Mesodermal cell (in vitro differentiated cells): Measurements from ENCODE around the gene IRF2BP2.
"Not testable (repeated sequence)": the region's sequence is repeated elsewhere in the genome, so short reads cannot be mapped to it uniquely, and the experiment has no call there.

Experiments
- H3K27ac ChIP-seq: 2 replicates; pipeline ENCODE4 v1.7.0; 2013; ENCODE audit warnings: mild to moderate bottlenecking, low read depth, low read length, moderate library complexity; ENCODE audit not compliant: severe bottlenecking
- H3K36me3 ChIP-seq: 2 replicates; pipeline ENCODE4 v1.7.1; 2013; ENCODE audit warnings: mild to moderate bottlenecking, low read length, moderate library complexity; ENCODE audit not compliant: control insufficient read depth, insufficient read depth
- H3K4me1 ChIP-seq: one replicate; pipeline ENCODE4 v1.7.1; 2013; ENCODE audit warnings: mild to moderate bottlenecking, low read length; ENCODE audit not compliant: insufficient read depth, control insufficient read depth, poor library complexity, severe bottlenecking
- H3K4me3 ChIP-seq: 2 replicates; pipeline ENCODE4 v1.7.0; 2013; ENCODE audit warnings: low read length, control low read depth, mild to moderate bottlenecking; ENCODE audit not compliant: insufficient read depth, poor library complexity, severe bottlenecking; ENCODE audit errors: extremely low read depth
- H3K9me3 ChIP-seq: 2 replicates; pipeline ENCODE4 v1.7.1; 2013; ENCODE audit warnings: mild to moderate bottlenecking, low read length, moderate library complexity; ENCODE audit not compliant: control insufficient read depth
- WGBS, 2 experiments: methylation state at CpG; one replicate each; pipeline ENCODE4 v1.1.5; 2013; ENCODE audit warnings: missing lambda C conversion rate in 2 of 2; ENCODE audit not compliant: insufficient coverage in 2 of 2; 5-methylcytosine and 5-hydroxymethylcytosine counted together

IRF2BP2 gene

DNA sequence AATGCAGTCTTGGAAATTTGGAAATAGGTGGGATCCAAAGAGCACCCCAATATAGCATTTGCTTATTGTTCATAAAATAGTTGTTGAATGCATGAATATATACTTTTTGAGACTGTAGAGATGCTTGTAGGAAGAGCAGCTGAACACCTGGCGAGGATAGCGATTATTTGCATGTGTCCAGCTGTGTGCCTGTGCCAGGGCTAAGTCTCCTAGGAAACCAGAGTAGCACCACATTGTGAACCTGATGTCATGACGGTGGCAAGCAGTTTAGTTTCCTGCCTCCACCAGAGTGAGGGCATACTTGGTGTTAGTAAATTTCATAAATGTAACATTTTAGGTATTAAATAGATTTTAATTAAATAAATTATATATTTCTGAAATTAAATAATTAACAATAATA lies 37.3 kb upstream of the IRF2BP2 start:
- no peaks in the 10 kb centered on the region for H3K36me3 ChIP-seq
- WGBS, 2 experiments = 82 to 84% methylated on average over 2 of the region's 3 CpGs
- H3K4me3 ChIP-seq = no peak overlapping the region
- H3K4me1 ChIP-seq = no peaks in the 10 kb centered on the region
- H3K9me3 ChIP-seq = peaks cover 12% of the 10 kb centered on the region
- no peak overlapping the region for H3K27ac ChIP-seq

DNA sequence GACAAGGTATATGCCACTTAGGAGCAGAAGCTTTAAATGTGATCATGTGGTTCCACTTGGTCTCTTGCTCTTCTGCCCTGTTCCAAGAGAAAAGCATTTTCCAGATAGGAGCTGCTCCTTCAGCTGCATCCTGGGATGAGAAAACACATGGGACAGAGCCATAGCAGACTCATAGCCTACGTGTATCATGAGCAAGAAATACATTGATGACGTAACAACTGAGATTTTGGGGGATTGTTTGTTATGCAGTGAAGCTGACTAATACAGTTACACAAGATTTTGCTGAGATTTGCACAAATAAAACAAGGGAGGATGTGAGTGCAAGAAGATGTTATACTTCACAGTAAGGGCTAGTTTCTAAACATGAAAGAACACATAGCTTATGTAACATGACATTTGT lies 36.0 kb upstream of the IRF2BP2 start:
- Histone ChIP-seq H3K4me3 (no peak overlapping the region), H3K9me3 (peaks cover 13% of the 10 kb centered on the region), H3K4me1 (no peaks in the 10 kb centered on the region), H3K36me3 (no peaks in the 10 kb centered on the region), H3K27ac (no peak overlapping the region)
- WGBS, 2 experiments = 89 to 92% methylated on average over 2 of the region's 2 CpGs

DNA sequence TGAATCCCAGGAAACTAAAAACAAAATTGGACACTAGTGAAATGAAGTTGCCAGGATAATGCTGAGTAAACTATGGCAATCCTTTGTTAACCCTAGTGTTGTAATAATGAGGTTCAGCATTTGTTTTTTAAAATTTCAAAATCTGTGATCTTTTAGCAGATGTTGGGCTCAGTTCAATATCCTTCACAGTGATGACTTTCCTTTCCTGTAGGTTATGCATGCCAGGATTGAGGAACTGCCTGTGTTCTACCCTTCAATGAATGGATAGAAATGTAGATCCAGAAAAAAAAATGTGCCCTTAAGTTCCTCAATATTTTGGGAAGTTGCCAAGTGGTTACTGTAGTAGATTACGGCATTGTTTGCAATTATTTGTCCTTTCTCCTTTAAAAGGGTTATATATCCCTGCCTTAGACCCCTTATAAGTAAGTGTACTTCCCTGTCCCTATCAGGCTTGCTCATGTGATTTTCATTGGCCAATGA lies 35.5 kb upstream of the IRF2BP2 start:
- 100% methylated on average over 1 of the region's 1 CpG; no CpG with 5 or more reads in 1 of the 2 experiments for WGBS, 2 experiments
- no peak overlapping the region for H3K4me3 ChIP-seq
- H3K9me3 ChIP-seq = peaks cover 13% of the 10 kb centered on the region
- no peak overlapping the region for H3K27ac ChIP-seq
- H3K36me3 ChIP-seq = no peaks in the 10 kb centered on the region
- H3K4me1 ChIP-seq = no peaks in the 10 kb centered on the region

DNA sequence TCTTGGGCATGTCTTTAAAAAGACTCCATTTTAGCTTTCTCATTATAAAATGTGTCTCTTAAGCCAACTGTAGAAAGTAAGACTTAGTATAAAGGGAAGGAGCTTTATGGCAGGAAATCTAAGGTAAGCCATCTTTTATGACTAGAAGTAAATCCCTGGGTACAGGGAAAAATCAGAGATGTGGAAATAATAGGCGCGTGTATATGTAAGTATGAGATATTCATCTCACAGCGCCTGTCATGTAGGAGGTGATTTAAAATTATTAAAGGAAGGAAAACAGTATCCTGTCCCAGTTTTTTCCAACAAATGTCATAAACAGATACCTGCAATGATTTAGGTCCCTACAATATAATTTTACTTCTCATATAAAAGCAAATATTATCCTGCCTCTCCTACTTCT lies 35.0 kb upstream of the IRF2BP2 start:
- 100% methylated on average over 2 of the region's 3 CpGs; no CpG with 5 or more reads in 1 of the 2 experiments for WGBS, 2 experiments
- H3K4me1 ChIP-seq = no peaks in the 10 kb centered on the region
- H3K4me3 ChIP-seq = no peak overlapping the region
- no peaks in the 10 kb centered on the region for H3K36me3 ChIP-seq
- H3K9me3 ChIP-seq = peaks cover 13% of the 10 kb centered on the region
- H3K27ac ChIP-seq = no peak overlapping the region

DNA sequence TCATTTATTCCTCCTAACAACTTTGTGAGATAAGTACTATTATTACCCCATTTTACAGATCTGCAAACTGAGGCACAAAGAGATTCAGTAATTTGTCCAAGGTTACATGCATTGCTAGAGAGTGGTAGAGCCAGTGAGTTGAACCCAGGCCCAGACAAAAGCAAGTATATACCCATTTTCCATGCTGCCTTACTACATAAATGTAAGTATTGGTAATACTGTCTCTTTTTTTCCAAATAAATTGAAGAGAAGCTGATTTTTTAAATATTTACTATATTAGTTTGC lies 33.8 kb upstream of the IRF2BP2 start:
- Histone ChIP-seq H3K27ac (no peak overlapping the region), H3K9me3 (peaks cover 13% of the 10 kb centered on the region), H3K4me1 (no peaks in the 10 kb centered on the region), H3K4me3 (no peak overlapping the region), H3K36me3 (no peaks in the 10 kb centered on the region)

DNA sequence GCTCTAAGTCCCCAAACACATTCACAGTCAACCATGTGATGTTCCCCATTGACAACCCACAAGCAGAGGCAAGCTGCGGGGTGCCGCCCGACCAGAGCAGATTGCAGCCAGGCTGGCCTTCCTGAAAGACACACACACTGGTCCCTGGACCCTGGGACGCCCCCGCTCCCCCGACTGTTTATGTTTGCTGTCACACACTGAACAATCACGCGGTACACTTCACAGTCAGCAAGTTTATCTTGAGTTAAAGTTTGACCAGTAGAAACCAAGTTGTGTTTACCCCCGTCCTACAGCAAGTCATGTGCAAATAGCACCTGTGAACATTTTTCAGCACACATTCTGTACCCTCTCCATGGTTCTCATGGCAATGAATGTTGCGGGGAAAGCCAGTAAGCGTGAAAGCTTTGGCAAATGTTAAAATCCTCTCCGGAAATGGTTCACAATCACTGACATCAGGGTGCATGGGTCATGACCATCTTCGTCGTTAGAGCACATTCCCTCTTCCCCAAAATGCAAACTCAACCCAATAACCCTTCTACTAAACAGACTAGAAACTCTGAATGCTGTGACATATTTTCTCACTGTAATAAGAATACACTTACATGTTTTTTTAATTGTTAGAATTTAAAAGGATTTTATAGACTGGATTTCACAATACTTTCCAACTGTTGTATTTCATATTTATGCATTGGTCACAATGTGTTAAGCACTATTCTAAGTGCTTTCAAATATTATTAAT lies 33.3 kb upstream of the IRF2BP2 start:
- H3K36me3 ChIP-seq = no peaks in the 10 kb centered on the region
- no peak overlapping the region for H3K27ac ChIP-seq
- no peaks in the 10 kb centered on the region for H3K4me1 ChIP-seq
- H3K4me3 ChIP-seq = no peak overlapping the region
- WGBS, 2 experiments = 95 to 96% methylated on average over 9 to 14 of the region's 14 CpGs
- peaks cover 13% of the 10 kb centered on the region for H3K9me3 ChIP-seq

DNA sequence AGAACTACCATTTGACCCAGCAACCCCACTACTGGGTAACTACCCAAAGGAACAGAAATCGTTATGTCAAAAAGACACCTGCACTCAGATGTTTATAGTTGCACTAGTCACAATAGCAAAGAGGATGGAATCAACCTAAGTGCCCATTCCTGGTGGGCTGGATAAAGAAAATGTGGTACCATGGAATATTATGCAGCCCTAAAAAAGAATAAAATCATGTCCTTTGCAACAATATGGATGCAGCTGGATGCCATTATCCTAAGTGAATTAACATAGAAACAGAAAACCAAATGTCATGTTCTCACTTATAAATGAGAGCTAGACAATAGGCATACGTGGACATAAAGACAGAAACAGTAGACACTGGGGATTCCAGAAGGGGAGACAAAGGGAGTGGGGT lies 32.5 kb upstream of the IRF2BP2 start:
- Histone ChIP-seq H3K36me3 (no peaks in the 10 kb centered on the region), H3K9me3 (peaks cover 13% of the 10 kb centered on the region), H3K4me1 (no peaks in the 10 kb centered on the region), H3K27ac (no peak overlapping the region), H3K4me3 (no peak overlapping the region)
- no CpG with 5 or more reads among the region's 2 CpGs for WGBS, 2 experiments

DNA sequence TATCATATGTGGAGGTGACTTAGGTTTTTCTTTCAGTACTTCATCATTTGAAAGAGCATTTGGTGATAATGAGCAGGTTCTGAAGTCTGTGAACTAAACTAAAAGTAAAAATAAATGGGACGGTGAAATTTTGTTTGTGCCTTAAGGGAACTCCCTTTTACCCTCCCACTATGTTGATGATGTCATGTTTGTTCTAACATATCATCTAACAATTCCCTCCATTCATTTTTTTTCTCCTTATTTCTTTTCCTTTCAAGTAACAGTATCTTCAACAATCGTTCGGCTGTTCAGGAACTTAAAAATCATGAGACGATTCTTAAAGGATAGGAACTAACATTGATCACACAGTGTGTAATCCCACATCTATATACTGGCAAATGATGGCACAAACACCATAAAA lies 30.0 kb upstream of the IRF2BP2 start:
- Histone ChIP-seq H3K4me1 (no peaks in the 10 kb centered on the region), H3K27ac (no peak overlapping the region), H3K36me3 (no peaks in the 10 kb centered on the region), H3K4me3 (no peak overlapping the region), H3K9me3 (peaks cover 5% of the 10 kb centered on the region)
- 100% methylated on average over 1 to 4 of the region's 4 CpGs for WGBS, 2 experiments

DNA sequence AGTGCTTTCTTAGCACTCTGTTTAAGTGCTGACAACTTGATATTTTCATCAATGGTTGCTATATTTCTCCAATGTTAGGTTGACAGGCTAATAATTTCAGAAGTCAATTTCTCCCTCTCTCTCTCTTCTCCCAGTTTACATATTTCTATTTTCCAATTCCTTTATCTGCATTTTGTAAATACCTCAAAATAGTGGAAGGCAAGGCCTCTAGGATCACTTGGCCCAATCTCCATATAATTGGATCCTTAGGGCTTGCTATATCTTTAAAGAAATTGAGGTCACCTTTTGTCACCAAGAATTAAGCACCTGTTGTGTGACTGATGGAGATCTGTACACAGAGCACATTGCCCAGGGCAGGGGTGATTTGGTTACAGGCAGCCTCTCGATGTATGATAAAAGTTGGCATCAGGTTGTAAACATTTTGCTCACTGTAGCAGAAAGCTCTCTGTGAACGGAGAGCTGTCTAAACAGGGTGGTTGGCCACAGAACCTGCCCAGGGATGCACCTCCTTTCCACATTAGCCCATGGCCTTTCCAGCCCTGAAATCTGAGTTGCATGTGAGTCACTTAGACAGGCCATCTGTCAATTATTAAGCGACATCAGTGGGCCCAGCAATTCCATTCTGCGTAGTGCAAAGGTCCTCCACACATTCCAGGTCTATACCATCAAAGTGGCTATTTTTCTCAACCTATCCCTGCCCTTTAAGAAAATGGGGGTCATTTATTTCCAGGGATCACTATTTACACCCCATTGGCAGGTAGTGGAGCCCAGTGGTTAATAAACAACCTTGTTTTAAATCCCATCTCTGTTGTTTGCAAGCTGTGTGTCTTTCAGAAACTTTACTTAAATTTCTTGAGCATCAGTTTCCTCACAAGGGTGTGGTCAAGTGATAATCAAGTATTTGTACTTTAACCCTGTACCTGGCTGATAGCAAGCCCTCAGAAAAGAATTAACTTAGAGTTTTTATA lies 29.1 kb upstream of the IRF2BP2 start:
- WGBS, 2 experiments = 93 to 96% methylated on average over 4 of the region's 4 CpGs
- Histone ChIP-seq H3K27ac (no peak overlapping the region), H3K4me1 (no peaks in the 10 kb centered on the region), H3K4me3 (no peak overlapping the region), H3K36me3 (no peaks in the 10 kb centered on the region), H3K9me3 (peaks cover 5% of the 10 kb centered on the region)

DNA sequence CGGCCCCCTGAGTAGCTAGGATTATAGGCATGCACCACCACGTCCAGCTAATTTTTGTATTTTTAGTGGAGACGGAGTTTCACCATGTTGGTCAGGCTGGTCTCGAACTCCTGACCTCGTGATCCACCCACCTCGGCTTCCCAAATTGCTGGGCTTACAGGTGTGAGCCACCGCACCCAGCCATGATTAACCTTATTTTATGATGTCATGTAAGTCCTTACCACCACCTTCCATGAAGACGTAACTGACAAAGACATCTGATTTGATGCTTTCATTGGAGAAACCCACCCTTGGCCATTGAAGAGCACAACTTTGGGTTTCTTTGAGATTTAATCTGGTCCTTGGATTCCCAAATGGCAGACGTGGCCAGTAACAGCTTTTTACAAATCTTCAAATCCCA lies 24.9 kb upstream of the IRF2BP2 start:
- H3K4me3 ChIP-seq, H3K9me3 ChIP-seq, H3K36me3 ChIP-seq, H3K27ac ChIP-seq, H3K4me1 ChIP-seq: not testable (repeated sequence)
- 77 to 81% methylated on average over 6 to 8 of the region's 9 CpGs for whole genome bisulfite sequencing, 2 experiments

DNA sequence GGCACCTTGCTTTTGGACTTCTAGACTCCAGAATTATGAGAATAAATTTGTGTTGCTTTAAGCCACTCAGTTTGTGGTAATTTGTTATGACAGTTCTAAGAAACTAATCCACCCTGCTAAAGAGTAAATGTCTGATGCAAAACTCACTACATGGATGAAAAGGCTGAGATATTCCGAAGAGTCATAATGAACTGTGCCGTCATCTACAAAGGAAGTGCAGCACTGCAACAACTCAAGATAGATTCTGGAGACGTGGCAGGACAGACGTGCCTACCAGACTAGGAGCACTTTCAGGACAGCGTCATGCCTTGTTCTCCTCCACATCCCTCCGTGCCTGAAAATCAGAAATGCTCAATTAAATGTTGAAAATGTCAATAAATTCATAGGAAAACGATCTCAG lies 24.4 kb upstream of the IRF2BP2 start:
- Histone ChIP-seq H3K9me3 (no peaks in the 10 kb centered on the region), H3K27ac (no peak overlapping the region), H3K36me3 (no peaks in the 10 kb centered on the region), H3K4me1 (peaks cover 7% of the 10 kb centered on the region), H3K4me3 (no peak overlapping the region)
- 93 to 95% methylated on average over 6 to 7 of the region's 7 CpGs for WGBS, 2 experiments
